Common myeloid progenitor, CD34-positive (primary cell): ENCODE data around the gene C10orf143.
"Not testable (repeated sequence)": the region's sequence is repeated elsewhere in the genome, so short reads cannot be mapped to it uniquely, and the experiment has no call there.

Source experiments
- CTCF ChIA-PET: fragments of 350-600 bp; sonication (Branson Sonifier 250); formaldehyde crosslinking; loops from one replicate; lab custom pipeline; 2021; ENCODE audit warnings: antibody characterized with exemption; lab: Charles Lee
- POLR2A ChIA-PET: fragments of 350-600 bp; sonication (Branson Sonifier 250); formaldehyde crosslinking; loops from one replicate; lab custom pipeline; 2021; ENCODE audit warnings: antibody characterized with exemption; lab: Charles Lee
- DNase-seq, 3 donors: peaks; one replicate each; pipeline versions ENCODE4 v3.0.0 to v3.0.0-alpha.2; 2013
- H3K27ac ChIP-seq, 2 experiments: 1 replicate in 1 of 2; 2 replicates in 1 of 2; pipeline ENCODE4 v1.7.0; 2013; ENCODE audit warnings: inconsistent platforms in 2 of 2, low read length in 2 of 2, mild to moderate bottlenecking in 2 of 2, low read depth in 1 of 2, moderate library complexity in 1 of 2; ENCODE audit not compliant: severe bottlenecking in 2 of 2, insufficient read depth in 1 of 2, poor library complexity in 1 of 2
- H3K27me3 ChIP-seq, 5 experiments: replicated peaks in 2 of 5; 1 replicate in 3 of 5; 2 replicates in 2 of 5; pipeline versions ENCODE4 v1.6.1 to v1.7.0; 2013; ENCODE audit warnings: low read length in 4 of 5, mild to moderate bottlenecking in 2 of 5, moderate library complexity in 2 of 5, inconsistent platforms in 1 of 5; ENCODE audit not compliant: insufficient read depth in 5 of 5, control insufficient read depth in 4 of 5
- H3K36me3 ChIP-seq, 4 experiments: 1 replicate in 2 of 4; 2 replicates in 2 of 4; pipeline versions ENCODE4 v1.6.1 to v1.7.0; 2013; ENCODE audit warnings: low read length in 3 of 4, control low read depth in 1 of 4, mild to moderate bottlenecking in 1 of 4; ENCODE audit not compliant: control insufficient read depth in 4 of 4, insufficient read depth in 4 of 4
- H3K4me1 ChIP-seq, 4 experiments: 1 replicate in 3 of 4; 2 replicates in 1 of 4; pipeline versions ENCODE4 v1.6.1 to v1.7.1; 2013; ENCODE audit warnings: low read length in 3 of 4, mild to moderate bottlenecking in 3 of 4, control low read depth in 1 of 4, inconsistent platforms in 1 of 4, moderate library complexity in 1 of 4; ENCODE audit not compliant: control insufficient read depth in 4 of 4, insufficient read depth in 4 of 4; ENCODE audit errors: control extremely low read depth in 1 of 4
- H3K4me3 ChIP-seq, 7 experiments: 1 replicate in 4 of 7; 2 replicates in 3 of 7; pipeline versions ENCODE4 v1.5.1 to v1.7.0; 2013; ENCODE audit warnings: mild to moderate bottlenecking in 7 of 7, low read length in 6 of 7, moderate library complexity in 6 of 7, inconsistent platforms in 2 of 7, low read depth in 2 of 7, control low read depth in 1 of 7; ENCODE audit not compliant: insufficient read depth in 4 of 7, control insufficient read depth in 1 of 7; ENCODE audit errors: extremely low read depth in 1 of 7
- H3K9me3 ChIP-seq, 5 experiments: 1 replicate in 4 of 5; 2 replicates in 1 of 5; pipeline versions ENCODE4 v1.6.1 to v1.7.1; 2013; ENCODE audit warnings: low read length in 4 of 5, mild to moderate bottlenecking in 2 of 5, inconsistent platforms in 1 of 5, low read depth in 1 of 5, moderate library complexity in 1 of 5; ENCODE audit not compliant: control insufficient read depth in 4 of 5, insufficient read depth in 2 of 5; ENCODE audit errors: control extremely low read depth in 1 of 5
- WGBS: methylation state at CpG from one replicate; pipeline ENCODE4 v1.1.5; 2013; ENCODE audit not compliant: insufficient coverage; 5-methylcytosine and 5-hydroxymethylcytosine counted together

The C10orf143 gene

DNA sequence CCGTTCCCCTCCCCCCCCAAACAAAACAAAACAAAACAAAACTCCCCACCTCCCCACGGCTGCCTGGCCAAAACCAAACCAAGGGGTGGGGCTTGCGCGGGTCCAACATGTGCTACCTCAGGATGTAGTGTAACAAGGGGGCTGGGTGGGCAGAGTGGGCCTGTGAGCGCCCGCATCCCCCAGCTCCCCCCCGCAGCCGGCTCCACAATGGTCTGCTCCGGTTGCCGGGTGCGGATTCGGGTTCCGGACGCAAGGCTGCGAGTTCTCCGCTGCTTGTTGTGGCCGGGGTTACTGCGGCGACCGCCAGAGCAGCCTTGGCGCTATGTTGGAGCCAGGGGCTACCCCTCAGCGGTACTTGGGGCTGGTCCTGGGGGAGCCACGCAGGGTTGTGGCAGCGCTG is 4.9 kb downstream of the C10orf143 start:
- peaks cover 2 to 6% (median 4%) of the 10 kb centered on the region in 4 experiments for H3K36me3 ChIP-seq
- no peak for DNase-seq
- H3K4me3 ChIP-seq: no peak overlapping the region
- peaks cover 5 to 17% (median 14%) of the 10 kb centered on the region in 4 experiments for H3K4me1 ChIP-seq
- ChIA-PET POLR2A (no interaction called here), CTCF (no interaction called here)
- no peaks in the 10 kb centered on the region for H3K27me3 ChIP-seq
- no peak overlapping the region for H3K27ac ChIP-seq
- H3K9me3 ChIP-seq: no peaks in the 10 kb centered on the region
- WGBS: 91% methylated on average over 15 of the region's 24 CpGs

DNA sequence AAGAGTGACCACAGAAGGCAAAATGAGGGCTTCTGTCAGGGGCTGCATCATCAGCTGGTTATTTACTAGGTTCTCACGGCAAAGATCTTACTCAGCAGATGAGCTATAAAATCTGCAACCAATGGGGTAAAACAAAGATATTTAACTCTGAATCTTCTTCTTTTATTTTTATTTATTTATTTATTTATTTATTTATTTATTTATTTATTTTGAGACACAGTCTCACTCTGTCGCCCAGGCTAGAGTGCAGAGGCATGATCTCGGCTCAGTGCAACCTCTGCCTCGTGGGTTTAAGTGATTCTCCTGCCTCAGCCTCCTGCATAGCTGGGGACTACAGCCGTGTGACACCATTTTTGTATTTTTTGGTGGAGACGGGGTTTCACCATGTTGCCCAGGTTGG is 11.3 kb downstream of the C10orf143 start:
- CTCF ChIA-PET: no interaction called here
- H3K27me3 ChIP-seq: no peaks in the 10 kb centered on the region
- no peaks in the 10 kb centered on the region for H3K4me1 ChIP-seq
- H3K27ac ChIP-seq: no peak overlapping the region
- H3K9me3 ChIP-seq: no peaks in the 10 kb centered on the region
- no peak for DNase-seq
- H3K4me3 ChIP-seq: no peak overlapping the region
- 92% methylated on average over 2 of the region's 6 CpGs for WGBS
- POLR2A ChIA-PET: no interaction called here
- H3K36me3 ChIP-seq: peaks cover 0 to 5% (median 2%) of the 10 kb centered on the region in 4 experiments

DNA sequence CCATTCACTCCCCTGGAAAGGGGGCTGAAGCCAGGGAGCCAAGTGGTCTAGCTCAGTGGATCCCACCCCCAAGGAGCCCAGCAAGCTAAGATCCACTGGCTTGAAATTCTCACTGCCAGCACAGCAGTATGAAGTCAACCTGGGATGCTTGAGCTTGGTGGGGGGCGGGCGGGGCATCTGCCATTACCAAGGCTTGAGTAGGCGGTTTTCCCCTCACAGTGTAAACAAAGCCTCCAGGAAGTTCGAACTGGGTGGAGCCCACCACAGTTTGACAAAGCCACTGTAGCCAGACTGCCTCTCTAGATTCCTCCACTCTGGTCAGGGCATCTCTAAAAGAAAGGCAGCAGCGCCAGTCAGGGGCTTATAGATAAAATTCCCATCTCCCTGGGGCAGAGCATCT is 20.1 kb downstream of the C10orf143 start:
- CTCF ChIA-PET, POLR2A ChIA-PET, H3K36me3 ChIP-seq, H3K27me3 ChIP-seq, DNase-seq, H3K4me3 ChIP-seq, H3K27ac ChIP-seq, H3K4me1 ChIP-seq, H3K9me3 ChIP-seq: not testable (repeated sequence)
- 92% methylated on average over 5 of the region's 5 CpGs for WGBS

DNA sequence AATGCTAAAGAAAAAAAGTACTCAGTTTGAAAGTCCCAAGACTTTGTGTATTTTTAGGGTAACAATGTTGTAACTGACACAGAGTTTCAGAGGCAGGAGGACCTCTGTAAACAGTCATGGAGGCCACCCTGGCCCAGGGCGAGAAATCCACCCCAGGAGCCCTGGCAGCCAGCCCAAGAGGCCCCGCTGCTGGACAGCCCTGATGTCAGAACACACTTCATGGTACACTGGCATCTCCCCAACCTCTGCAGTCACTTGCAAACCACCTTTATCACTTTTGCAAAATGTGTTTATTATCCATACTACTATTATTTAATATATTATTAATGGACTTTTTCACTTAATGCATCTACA is 30.2 kb downstream of the C10orf143 start:
- H3K9me3 ChIP-seq: peaks cover 0 to 6% (median 0%) of the 10 kb centered on the region in 5 experiments
- H3K27me3 ChIP-seq: no peaks in the 10 kb centered on the region
- POLR2A ChIA-PET: no interaction called here
- H3K27ac ChIP-seq: no peak overlapping the region
- CTCF ChIA-PET: no interaction called here
- no peak overlapping the region for H3K4me3 ChIP-seq
- 100% methylated on average over 1 of the region's 2 CpGs for WGBS
- H3K4me1 ChIP-seq: no peaks in the 10 kb centered on the region
- peaks cover 0 to 16% (median 2%) of the 10 kb centered on the region in 4 experiments for H3K36me3 ChIP-seq
- DNase-seq: no peak

DNA sequence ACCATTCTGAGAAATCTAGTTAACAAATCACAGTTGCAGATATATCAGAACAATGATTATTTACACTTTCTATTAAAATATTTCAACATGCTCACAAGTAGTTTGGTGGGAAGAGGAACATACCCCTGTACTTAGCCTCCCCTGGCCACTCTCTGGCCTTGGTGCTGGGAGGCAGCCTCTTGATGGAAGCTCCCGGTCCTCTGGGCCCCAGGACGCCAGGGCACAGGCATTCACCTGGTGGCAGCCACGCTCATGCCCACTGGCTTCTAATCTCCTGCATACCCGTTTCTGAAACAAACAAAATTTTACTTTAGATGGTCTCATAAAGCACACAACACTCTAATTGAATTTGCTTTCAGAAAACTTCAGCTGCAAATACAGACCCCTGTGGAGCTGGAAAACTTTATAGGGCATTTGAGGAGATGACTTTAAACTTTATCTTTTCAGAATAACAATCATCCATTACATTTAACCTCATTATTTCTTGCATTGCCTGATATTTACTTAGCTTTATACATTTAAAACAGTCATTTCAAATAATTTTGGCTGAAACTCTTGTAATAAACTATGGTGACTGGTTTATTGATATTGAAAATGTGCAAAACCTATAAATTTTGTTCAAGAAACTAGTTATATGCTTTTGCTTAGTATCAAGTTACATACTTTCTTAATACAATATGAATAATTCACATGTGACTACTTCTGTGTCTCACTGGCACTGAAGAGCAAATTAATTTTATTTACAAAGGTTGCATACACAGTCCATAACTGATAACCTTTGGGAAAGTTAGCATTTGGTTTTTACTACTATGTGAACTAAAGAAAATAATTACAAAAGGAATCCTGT is 30.8 kb downstream of the C10orf143 start:
- H3K4me3 ChIP-seq: no peak overlapping the region
- ChIA-PET CTCF (no interaction called here), POLR2A (no interaction called here)
- peaks cover 0 to 6% (median 0%) of the 10 kb centered on the region in 5 experiments for H3K9me3 ChIP-seq
- no peak for DNase-seq
- no peaks in the 10 kb centered on the region for H3K4me1 ChIP-seq
- no peaks in the 10 kb centered on the region for H3K27me3 ChIP-seq
- H3K36me3 ChIP-seq: peaks cover 0 to 16% (median 3%) of the 10 kb centered on the region in 4 experiments
- WGBS: 96% methylated on average over 3 of the region's 4 CpGs
- no peak overlapping the region for H3K27ac ChIP-seq

DNA sequence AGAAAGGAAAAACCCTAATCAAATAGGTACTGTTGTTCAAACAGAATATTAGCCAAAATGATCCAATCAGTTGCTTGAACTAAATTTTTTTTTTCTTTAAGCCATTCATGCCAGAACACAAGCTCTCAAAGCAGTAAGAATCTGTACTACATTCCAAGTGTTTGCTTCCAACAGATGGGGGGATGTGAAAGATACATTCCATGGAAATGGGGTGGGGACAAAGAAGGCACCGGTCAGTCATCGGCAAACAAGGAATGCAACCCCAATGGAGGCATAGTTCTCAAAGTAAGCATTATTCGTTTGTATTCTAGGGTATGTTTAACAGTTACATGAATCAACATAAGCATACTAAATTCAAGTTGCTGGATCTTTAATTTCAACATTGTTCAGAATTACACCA is 32.5 kb downstream of the C10orf143 start:
- POLR2A ChIA-PET: no interaction called here
- CTCF ChIA-PET: no interaction called here
- no CpG with 5 or more reads among the region's 3 CpGs for WGBS

DNA sequence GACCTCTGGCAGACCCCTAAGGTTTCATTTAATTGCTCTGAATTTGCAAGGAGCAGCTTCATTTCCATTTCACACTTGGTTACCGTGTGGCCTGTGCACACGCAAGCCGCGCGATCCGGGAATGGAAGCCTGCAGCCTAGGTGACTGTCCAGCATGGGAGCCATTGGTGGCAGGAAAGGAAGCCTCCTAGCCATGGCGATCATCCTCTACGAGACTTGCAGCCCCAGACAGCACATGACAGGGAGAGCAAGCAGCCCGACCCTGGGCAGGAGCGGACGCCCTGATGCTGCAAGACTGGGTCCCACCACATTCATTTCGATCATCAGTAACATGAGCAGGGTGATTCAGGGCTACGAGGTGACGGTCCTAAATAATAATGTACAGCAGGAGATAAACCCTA is 33.9 kb downstream of the C10orf143 start:
- 98% methylated on average over 6 of the region's 14 CpGs for WGBS
- ChIA-PET CTCF (no interaction called here), POLR2A (no interaction called here)
- H3K36me3 ChIP-seq: peaks cover 0 to 32% (median 8%) of the 10 kb centered on the region in 4 experiments
- no peaks in the 10 kb centered on the region for H3K4me1 ChIP-seq
- H3K9me3 ChIP-seq: peaks cover 0 to 6% (median 2%) of the 10 kb centered on the region in 5 experiments
- no peaks in the 10 kb centered on the region for H3K27me3 ChIP-seq
- no peak for DNase-seq
- no peak overlapping the region for H3K27ac ChIP-seq
- no peak overlapping the region for H3K4me3 ChIP-seq

More for the DNA sequence above, 32.5 kb downstream of the C10orf143 start:
- H3K4me3 ChIP-seq: no peak overlapping the region
- H3K27me3 ChIP-seq: no peaks in the 10 kb centered on the region
- H3K36me3 ChIP-seq: peaks cover 0 to 27% (median 8%) of the 10 kb centered on the region in 4 experiments
- H3K27ac ChIP-seq: no peak overlapping the region
- DNase-seq: no peak
- H3K9me3 ChIP-seq: peaks cover 0 to under 1% (median 0%) of the 10 kb centered on the region in 5 experiments
- no peaks in the 10 kb centered on the region for H3K4me1 ChIP-seq
